Measurements from ENCODE around the gene PAN3. TPM values are rescaled to one million over a fixed set of nuclear protein-coding genes. Genes with fewer than 3 reads are reported as not detected.

Gene PAN3
- total RNA-seq, 1 donor from 2014 or later = 61.3 TPM

GRCh38 chr13:28159057-28159456, 20.7 kb downstream of the PAN3 start:
- Mint-ChIP-seq H3K27me3 (ENCODE audit: low read depth) (no peaks in the 10 kb centered on the region), H3K4me1 (peaks cover 17% of the 10 kb centered on the region), H3K36me3 (peaks cover 31% of the 10 kb centered on the region), H3K27ac (no peak overlapping the region), H3K9me3 (peaks cover 33% of the 10 kb centered on the region), H3K4me3 (no peak overlapping the region)
- TF ChIP-seq CTCF (IDR thresholded peaks at IDR 0.05; ENCODE audit: unreplicated experiment) = no peak
- DNase-seq (ENCODE audit: low spot score in 2 of 2, unreplicated experiment in 2 of 2) = no peak

GRCh38 chr13:28161370-28161769, 23.0 kb downstream of the PAN3 start:
- no peak for DNase-seq (ENCODE audit: low spot score in 2 of 2, unreplicated experiment in 2 of 2)
- H3K36me3 Mint-ChIP-seq = peaks cover 24% of the 10 kb centered on the region
- H3K27ac Mint-ChIP-seq = peak overlapping the region; percentile 74
- H3K9me3 Mint-ChIP-seq = peaks cover 28% of the 10 kb centered on the region
- TF ChIP-seq CTCF (IDR thresholded peaks at IDR 0.05; ENCODE audit: unreplicated experiment) = no peak
- no peak overlapping the region for H3K4me3 Mint-ChIP-seq
- H3K4me1 Mint-ChIP-seq = peaks cover 17% of the 10 kb centered on the region
- H3K27me3 Mint-ChIP-seq (ENCODE audit: low read depth) = no peaks in the 10 kb centered on the region

- peaks cover 5% of the 10 kb centered on the region for H3K36me3 Mint-ChIP-seq
- TF ChIP-seq CTCF (IDR thresholded peaks at IDR 0.05; ENCODE audit: unreplicated experiment) = no peak
- no peak for DNase-seq (ENCODE audit: low spot score in 2 of 2, unreplicated experiment in 2 of 2)
- no peak overlapping the region for H3K4me3 Mint-ChIP-seq
- H3K9me3 Mint-ChIP-seq = peaks cover 8% of the 10 kb centered on the region
- H3K4me1 Mint-ChIP-seq = peaks cover 17% of the 10 kb centered on the region
- H3K27ac Mint-ChIP-seq = no peak overlapping the region
- H3K27me3 Mint-ChIP-seq (ENCODE audit: low read depth) = no peaks in the 10 kb centered on the region
These were observed 25.2 kb downstream of the PAN3 start for GRCh38 chr13:28163587-28163986.

GRCh38 chr13:28166257-28166656, 27.9 kb downstream of the PAN3 start:
- no peak for TF ChIP-seq CTCF (IDR thresholded peaks at IDR 0.05; ENCODE audit: unreplicated experiment)
- Mint-ChIP-seq H3K4me1 (peaks cover 10% of the 10 kb centered on the region), H3K27me3 (ENCODE audit: low read depth) (no peaks in the 10 kb centered on the region), H3K4me3 (no peak overlapping the region), H3K27ac (no peak overlapping the region), H3K36me3 (peaks cover 9% of the 10 kb centered on the region), H3K9me3 (peaks cover 4% of the 10 kb centered on the region)
- no peak for DNase-seq (ENCODE audit: low spot score in 2 of 2, unreplicated experiment in 2 of 2)

GRCh38 chr13:28171266-28171665, 32.9 kb downstream of the PAN3 start:
- no peak for TF ChIP-seq CTCF (IDR thresholded peaks at IDR 0.05; ENCODE audit: unreplicated experiment)

GRCh38 chr13:28172947-28173346, 34.6 kb downstream of the PAN3 start:
- no peak for DNase-seq (ENCODE audit: low spot score in 2 of 2, unreplicated experiment in 2 of 2)
- no peak for TF ChIP-seq CTCF (IDR thresholded peaks at IDR 0.05; ENCODE audit: unreplicated experiment)
- H3K4me1 Mint-ChIP-seq = peaks cover 13% of the 10 kb centered on the region
- H3K4me3 Mint-ChIP-seq = no peak overlapping the region
- no peaks in the 10 kb centered on the region for H3K9me3 Mint-ChIP-seq
- H3K36me3 Mint-ChIP-seq = peaks cover 18% of the 10 kb centered on the region
- no peaks in the 10 kb centered on the region for H3K27me3 Mint-ChIP-seq (ENCODE audit: low read depth)
- no peak overlapping the region for H3K27ac Mint-ChIP-seq

More at GRCh38 chr13:28171266-28171665, 32.9 kb downstream of the PAN3 start:
- Mint-ChIP-seq H3K36me3 (peaks cover 13% of the 10 kb centered on the region), H3K27ac (no peak overlapping the region), H3K27me3 (ENCODE audit: low read depth) (no peaks in the 10 kb centered on the region), H3K4me1 (peaks cover 13% of the 10 kb centered on the region), H3K9me3 (no peaks in the 10 kb centered on the region), H3K4me3 (no peak overlapping the region)
- no peak for DNase-seq (ENCODE audit: low spot score in 2 of 2, unreplicated experiment in 2 of 2)
